ENCODE data around the gene ABCC2.

- TF ChIP-seq EP300 (IDR thresholded peaks at IDR 0.05; ENCODE audit: borderline replicate concordance), result peak; percentile 21; the same call in 1 of the 2 replicates
- no peak for TF ChIP-seq REST (IDR thresholded peaks at IDR 0.05; ENCODE audit: low read depth)
- TF ChIP-seq USF1 (IDR thresholded peaks at IDR 0.05), result no peak
- TF ChIP-seq TEAD4 (IDR thresholded peaks at IDR 0.05), result no peak
- TF ChIP-seq CEBPB (IDR thresholded peaks at IDR 0.05), result no peak
- no peak for TF ChIP-seq FOXM1 (IDR thresholded peaks at IDR 0.05; ENCODE audit: borderline replicate concordance, low read depth)
- no peak for TF ChIP-seq ZBTB7A (IDR thresholded peaks at IDR 0.05; ENCODE audit: low read depth)
Observed at GRCh38 chr10:99775850-99776249, 6.6 kb upstream of the ABCC2 start.
